Brain microvascular endothelial cell (primary cell): ENCODE data around the gene FAM110C.

Experiments used
- DNase-seq: peaks from one replicate; pipeline ENCODE4 v3.0.0-alpha.2; 2020
- H3K27ac ChIP-seq: fragments of 250-450 bp; sonication (Bioruptor Pico); 2 replicates; pipeline ENCODE4 v1.5.1; 2020; ENCODE audit warnings: mild to moderate bottlenecking, moderate library complexity
- H3K27me3 ChIP-seq: fragments of 250-450 bp; sonication (Bioruptor Pico); replicated peaks from 2 replicates; pipeline ENCODE4 v1.5.1; 2020; ENCODE audit warnings: mild to moderate bottlenecking
- H3K36me3 ChIP-seq: fragments of 250-450 bp; sonication (Bioruptor Pico); replicated peaks from 2 replicates; pipeline ENCODE4 v1.5.1; 2020; ENCODE audit warnings: mild to moderate bottlenecking
- H3K4me3 ChIP-seq: 2 replicates; pipeline ENCODE4 v1.5.1; 2011; ENCODE audit warnings: low read depth, mild to moderate bottlenecking, control low read depth, low read length, moderate library complexity
- CTCF ChIP-seq: IDR thresholded peaks from 2 replicates; pipeline ENCODE4 v1.5.1; 2011; ENCODE audit warnings: low read depth, mild to moderate bottlenecking, moderate library complexity, low read length, control low read depth, inconsistent platforms; ENCODE audit errors: missing control alignments
- in situ Hi-C: cut with HindIII; loops from 2 replicates; pipeline ENCODE4 v1.10.0; 2017; ENCODE audit warnings: low sequenced_read_pairs, low pct_ligation_motif_present

FAM110C gene

GRCh38 chr2:66853-67252 lies 20.5 kb upstream of the FAM110C start:
- Histone ChIP-seq H3K27ac (no peak overlapping the region), H3K36me3 (no peaks in the 10 kb centered on the region), H3K27me3 (no peaks in the 10 kb centered on the region), H3K4me3 (no peak overlapping the region)
- no peak for TF ChIP-seq CTCF
- in situ Hi-C loops: no loop called here
- no peak for DNase-seq

- no peak for TF ChIP-seq CTCF
- Histone ChIP-seq H3K27ac (no peak overlapping the region), H3K4me3 (no peak overlapping the region), H3K36me3 (no peaks in the 10 kb centered on the region), H3K27me3 (no peaks in the 10 kb centered on the region)
- in situ Hi-C loops: no loop called here
- no peak for DNase-seq
Observed at GRCh38 chr2:65121-65520, 18.8 kb upstream of the FAM110C start.

GRCh38 chr2:55587-56448 lies 9.5 kb upstream of the FAM110C start:
- Histone ChIP-seq H3K36me3 (no peaks in the 10 kb centered on the region), H3K27me3 (no peaks in the 10 kb centered on the region), H3K27ac (no peak overlapping the region), H3K4me3 (no peak overlapping the region)
- TF ChIP-seq CTCF: no peak
- DNase-seq: no peak
- in situ Hi-C loops: no loop called here

GRCh38 chr2:51613-52012 lies 5.3 kb upstream of the FAM110C start:
- in situ Hi-C loops: no loop called here
- no peaks in the 10 kb centered on the region for H3K36me3 ChIP-seq
- H3K27ac ChIP-seq: no peak overlapping the region
- DNase-seq: no peak
- TF ChIP-seq CTCF: no peak
- no peak overlapping the region for H3K4me3 ChIP-seq
- peaks cover 12% of the 10 kb centered on the region for H3K27me3 ChIP-seq

- no peak for DNase-seq
- no peak overlapping the region for H3K27ac ChIP-seq
- no peak overlapping the region for H3K4me3 ChIP-seq
- no peak for TF ChIP-seq CTCF
- peaks cover 29% of the 10 kb centered on the region for H3K27me3 ChIP-seq
- H3K36me3 ChIP-seq: no peaks in the 10 kb centered on the region
- in situ Hi-C loops: no loop called here
Observed at GRCh38 chr2:47737-48136, 1.4 kb upstream of the FAM110C start.

- DNase-seq: no peak
- in situ Hi-C loops: no loop called here
- Histone ChIP-seq H3K27me3 (peaks cover 29% of the 10 kb centered on the region), H3K4me3 (no peak overlapping the region), H3K36me3 (no peaks in the 10 kb centered on the region), H3K27ac (no peak overlapping the region)
- TF ChIP-seq CTCF: no peak
Observed at GRCh38 chr2:47346-47725, 1.0 kb upstream of the FAM110C start.
